Measurements from ENCODE around the gene SAMD4A.

The SAMD4A gene

GRCh38 chr14:54599966-54600716 is 33.2 kb downstream of the SAMD4A start:
- Histone ChIP-seq H3K27me3 (ENCODE audit: insufficient read depth, low read length) (no peaks in the 10 kb centered on the region), H3K36me3 (ENCODE audit: insufficient read depth, low read length) (no peaks in the 10 kb centered on the region), H3K9me3 (ENCODE audit: low read length) (no peaks in the 10 kb centered on the region), H3K9ac (ENCODE audit: low read length) (no peak overlapping the region), H3K79me2 (ENCODE audit: insufficient read depth, low read length) (no peaks in the 10 kb centered on the region), H2AFZ (ENCODE audit: low read length) (no peak overlapping the region), H3K4me3 (ENCODE audit: low read depth, low read length, poor library complexity, severe bottlenecking) (no peak overlapping the region), H3F3A (ENCODE audit: insufficient read depth, low read length) (no peaks in the 10 kb centered on the region), H3K4me1 (ENCODE audit: insufficient read depth, low read length, severe bottlenecking) (no peaks in the 10 kb centered on the region), H4K20me1 (ENCODE audit: insufficient read depth, low read length) (no peaks in the 10 kb centered on the region), H3K9me2 (ENCODE audit: low read depth, low read length) (no peaks in the 10 kb centered on the region), H3K27ac (ENCODE audit: low read depth, low read length, poor library complexity, severe bottlenecking) (no peak overlapping the region), H3K4me2 (ENCODE audit: low read length) (no peak overlapping the region)
- no peak for TF ChIP-seq EZH2 (IDR thresholded peaks at IDR 0.05; ENCODE audit: borderline replicate concordance, low read length)
- no peak for TF ChIP-seq CTCF (IDR thresholded peaks at IDR 0.05; ENCODE audit: low read length)

GRCh38 chr14:54600717-54601109 is 33.8 kb downstream of the SAMD4A start:
- Histone ChIP-seq H2AFZ (ENCODE audit: low read length) (no peak overlapping the region), H3K9me2 (ENCODE audit: low read depth, low read length) (no peaks in the 10 kb centered on the region), H3K27ac (ENCODE audit: low read depth, low read length, poor library complexity, severe bottlenecking) (no peak overlapping the region), H3K36me3 (ENCODE audit: insufficient read depth, low read length) (no peaks in the 10 kb centered on the region), H3F3A (ENCODE audit: insufficient read depth, low read length) (no peaks in the 10 kb centered on the region), H3K4me3 (ENCODE audit: low read depth, low read length, poor library complexity, severe bottlenecking) (no peak overlapping the region), H3K9ac (ENCODE audit: low read length) (no peak overlapping the region), H4K20me1 (ENCODE audit: insufficient read depth, low read length) (no peaks in the 10 kb centered on the region), H3K4me1 (ENCODE audit: insufficient read depth, low read length, severe bottlenecking) (no peaks in the 10 kb centered on the region), H3K4me2 (ENCODE audit: low read length) (no peak overlapping the region), H3K79me2 (ENCODE audit: insufficient read depth, low read length) (no peaks in the 10 kb centered on the region), H3K27me3 (ENCODE audit: insufficient read depth, low read length) (no peaks in the 10 kb centered on the region), H3K9me3 (ENCODE audit: low read length) (no peaks in the 10 kb centered on the region)
- TF ChIP-seq CTCF (IDR thresholded peaks at IDR 0.05; ENCODE audit: low read length) (no peak), EZH2 (IDR thresholded peaks at IDR 0.05; ENCODE audit: borderline replicate concordance, low read length) (no peak)

- Histone ChIP-seq H3K79me2 (ENCODE audit: insufficient read depth, low read length) (no peaks in the 10 kb centered on the region), H3K9ac (ENCODE audit: low read length) (no peak overlapping the region), H3F3A (ENCODE audit: insufficient read depth, low read length) (no peaks in the 10 kb centered on the region), H4K20me1 (ENCODE audit: insufficient read depth, low read length) (no peaks in the 10 kb centered on the region), H3K4me1 (ENCODE audit: insufficient read depth, low read length, severe bottlenecking) (no peaks in the 10 kb centered on the region), H3K36me3 (ENCODE audit: insufficient read depth, low read length) (no peaks in the 10 kb centered on the region), H3K4me2 (ENCODE audit: low read length) (no peak overlapping the region), H3K9me2 (ENCODE audit: low read depth, low read length) (no peaks in the 10 kb centered on the region), H3K27me3 (ENCODE audit: insufficient read depth, low read length) (no peaks in the 10 kb centered on the region), H3K27ac (ENCODE audit: low read depth, low read length, poor library complexity, severe bottlenecking) (no peak overlapping the region), H3K4me3 (ENCODE audit: low read depth, low read length, poor library complexity, severe bottlenecking) (no peak overlapping the region), H3K9me3 (ENCODE audit: low read length) (no peaks in the 10 kb centered on the region), H2AFZ (ENCODE audit: low read length) (no peak overlapping the region)
- no peak for TF ChIP-seq CTCF (IDR thresholded peaks at IDR 0.05; ENCODE audit: low read length)
- no peak for TF ChIP-seq EZH2 (IDR thresholded peaks at IDR 0.05; ENCODE audit: borderline replicate concordance, low read length)
Observed at GRCh38 chr14:54603362-54603761, 36.4 kb downstream of the SAMD4A start.

Data from OCI-LY1 (cell line).